MCF 10A (cell line): ENCODE results near the gene FAM3D. TPM values are rescaled to one million over a fixed set of nuclear protein-coding genes. Genes with fewer than 3 reads are reported as not detected.

Source experiments
- BruUV-seq: library from RNA; stranded (reverse); fragments of 400-500 nt; replicated peaks from 2 replicates; lab custom pipeline; 2021; lab: Mats Ljungman, UMichigan
- CTCF ChIA-PET: fragments of 300-600 bp; sonication (Branson Sonifier 250); formaldehyde crosslinking; extraction: SDS; loops from one replicate; lab custom pipeline; 2021; ENCODE audit warnings: antibody characterized with exemption, inconsistent platforms; lab: Yijun Ruan, JAX
- POLR2A ChIA-PET: fragments of 300-600, 350-650 bp; sonication (Branson Sonifier 250); formaldehyde crosslinking; extraction: SDS; loops from one replicate; lab custom pipeline; 2020; ENCODE audit warnings: antibody characterized with exemption, inconsistent platforms; lab: Yijun Ruan, JAX
- DNase-seq: peaks from one replicate; pipeline ENCODE4 v3.0.0-alpha.2; 2018; ENCODE audit not compliant: unreplicated experiment
- H3K27ac Mint-ChIP-seq: one replicate; pipeline ENCODE4 v1.8.0; 2022; ENCODE audit warnings: mild to moderate bottlenecking, low read depth, mixed read lengths; ENCODE audit not compliant: unreplicated experiment
- H3K27me3 Mint-ChIP-seq: one replicate; pipeline ENCODE4 v1.8.0; 2022; ENCODE audit warnings: mixed read lengths; ENCODE audit not compliant: insufficient read depth, unreplicated experiment
- H3K36me3 Mint-ChIP-seq: one replicate; pipeline ENCODE4 v1.8.0; 2022; ENCODE audit warnings: mild to moderate bottlenecking, moderate library complexity, mixed read lengths; ENCODE audit not compliant: insufficient read depth, unreplicated experiment
- H3K4me1 Mint-ChIP-seq: one replicate; pipeline ENCODE4 v1.8.0; 2022; ENCODE audit warnings: mixed read lengths; ENCODE audit not compliant: insufficient read depth, unreplicated experiment
- H3K4me3 Mint-ChIP-seq: one replicate; pipeline ENCODE4 v1.8.0; 2022; ENCODE audit warnings: mild to moderate bottlenecking, moderate library complexity, mixed read lengths; ENCODE audit not compliant: unreplicated experiment
- H3K9me3 Mint-ChIP-seq: one replicate; pipeline ENCODE4 v1.8.0; 2022; ENCODE audit warnings: mixed read lengths; ENCODE audit not compliant: unreplicated experiment
- CTCF ChIP-seq: fragments of 200-600 bp; IDR thresholded peaks from one replicate; pipeline ENCODE4 v1.8.0; 2022; ENCODE audit warnings: antibody characterized with exemption, mild to moderate bottlenecking; ENCODE audit not compliant: unreplicated experiment
- intact Hi-C: fragments of 100-400 bp; cut with micrococcal nuclease; formaldehyde crosslinking; loops from 2 replicates; pipeline ENCODE4 v1.14.1; 2022
- total RNA-seq: library from RNA; stranded (reverse); gene quantifications from 2 replicates; pipeline ENCODE4 v1.2.3, GENCODE V29; 2022

FAM3D gene
- total RNA-seq, 1 experiment from 2014 or later, result not detected

DNA sequence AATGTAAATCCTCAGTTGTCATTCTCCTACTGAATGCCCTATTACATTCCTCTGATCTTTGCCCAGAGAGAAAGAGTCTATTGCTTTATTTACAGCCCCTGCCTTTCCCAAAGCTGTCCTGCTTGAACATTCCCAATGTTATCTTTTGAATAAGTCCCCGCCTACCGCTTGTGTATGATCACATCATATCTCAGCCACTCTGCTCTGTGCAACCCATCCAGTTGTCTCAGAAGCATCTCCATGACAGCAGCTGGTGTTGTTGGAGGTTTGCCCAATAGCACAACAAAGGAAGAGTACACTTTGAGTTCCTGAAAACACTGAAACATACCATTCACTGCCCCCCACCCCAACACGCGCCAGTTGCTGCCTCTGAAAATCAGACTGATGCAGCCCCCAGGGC lies 22.0 kb upstream of the FAM3D start:
- intact Hi-C loops, result no loop called here
- no peak for TF ChIP-seq CTCF
- Mint-ChIP-seq H3K4me3 (no peak overlapping the region), H3K4me1 (no peaks in the 10 kb centered on the region), H3K36me3 (peaks cover 4% of the 10 kb centered on the region), H3K27ac (no peak overlapping the region), H3K27me3 (peaks cover 10% of the 10 kb centered on the region), H3K9me3 (peaks cover 24% of the 10 kb centered on the region)
- no peak for DNase-seq
- no TSS peak for BruUV-seq
- ChIA-PET CTCF (interaction anchor here (0.9 to 1.5 kb wide), 2 partner anchors 28 to 135 kb away, joined by 3 to 4 read pairs; no protein-coding TSS in a partner anchor), POLR2A (no interaction called here)

DNA sequence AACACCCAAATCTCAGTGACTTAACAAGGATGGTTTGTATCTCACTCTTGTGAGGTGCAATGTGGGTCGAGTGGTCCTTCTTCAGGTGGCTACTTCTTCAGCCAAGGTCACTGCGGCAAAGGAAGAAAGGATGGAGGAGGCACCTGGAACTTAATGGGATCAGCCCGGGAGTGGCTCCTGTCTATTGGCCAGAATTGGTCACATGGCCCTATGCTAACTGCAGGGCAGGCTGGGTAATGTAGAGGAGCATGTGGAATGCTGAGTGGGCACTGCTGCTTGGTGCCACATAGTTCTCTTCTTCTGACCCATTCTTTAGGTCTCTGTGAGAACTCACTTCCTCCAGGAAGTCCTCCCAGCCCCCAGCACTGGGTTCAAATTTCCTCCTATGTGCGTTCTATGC lies 20.3 kb upstream of the FAM3D start:
- Mint-ChIP-seq H3K9me3 (peaks cover 18% of the 10 kb centered on the region), H3K36me3 (peaks cover 4% of the 10 kb centered on the region), H3K27me3 (peaks cover 10% of the 10 kb centered on the region), H3K4me1 (no peaks in the 10 kb centered on the region), H3K27ac (no peak overlapping the region), H3K4me3 (no peak overlapping the region)
- no TSS peak for BruUV-seq
- CTCF ChIA-PET, result no interaction called here
- POLR2A ChIA-PET, result no interaction called here
- no peak for DNase-seq
- intact Hi-C loops, result no loop called here
- no peak for TF ChIP-seq CTCF

DNA sequence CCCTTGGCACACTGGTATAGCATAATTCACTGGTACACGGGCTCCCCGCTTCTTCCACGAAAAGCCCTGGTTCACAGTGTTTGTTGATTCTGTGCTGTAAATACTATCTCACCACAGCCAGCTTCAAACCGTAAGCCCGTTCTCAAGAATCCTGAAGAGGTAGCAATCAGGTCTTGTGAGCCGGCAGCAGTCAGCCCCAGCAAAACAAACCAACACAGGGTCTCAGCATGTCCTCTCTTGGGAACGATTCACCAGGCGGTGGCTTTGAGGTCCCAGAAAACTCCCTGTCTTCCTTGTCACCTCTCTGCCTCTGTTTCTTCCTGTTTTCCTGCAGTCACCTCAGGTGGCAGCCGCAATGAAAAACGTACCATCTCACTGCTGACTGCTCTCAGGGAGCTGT lies 19.1 kb upstream of the FAM3D start:
- no peaks in the 10 kb centered on the region for H3K4me1 Mint-ChIP-seq
- DNase-seq, result no peak
- ChIA-PET POLR2A (no interaction called here), CTCF (no interaction called here)
- intact Hi-C loops, result no loop called here
- no peak overlapping the region for H3K27ac Mint-ChIP-seq
- TF ChIP-seq CTCF, result no peak
- peaks cover 18% of the 10 kb centered on the region for H3K9me3 Mint-ChIP-seq
- BruUV-seq, result no TSS peak
- peaks cover 4% of the 10 kb centered on the region for H3K36me3 Mint-ChIP-seq
- H3K4me3 Mint-ChIP-seq, result no peak overlapping the region
- peaks cover 10% of the 10 kb centered on the region for H3K27me3 Mint-ChIP-seq

DNA sequence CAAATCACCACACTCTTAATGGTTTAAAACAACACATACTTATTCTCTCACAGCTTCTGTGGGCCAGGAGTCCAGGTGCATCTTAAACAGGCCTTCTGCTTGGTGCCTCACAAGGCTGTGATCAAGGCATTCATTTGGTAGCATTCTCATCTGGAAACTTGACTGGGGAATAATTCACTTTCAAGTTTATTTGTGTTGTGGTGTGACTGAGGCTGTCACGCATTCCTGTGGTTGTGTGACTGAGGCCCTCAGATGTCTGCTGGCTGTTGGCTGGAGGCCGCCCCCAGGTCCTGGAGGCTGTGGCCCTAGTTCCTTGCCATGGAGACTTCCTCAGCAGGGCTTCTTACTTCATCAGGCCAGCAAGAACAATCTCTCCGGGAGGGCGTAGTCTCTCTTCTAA lies 16.9 kb upstream of the FAM3D start:
- H3K27ac Mint-ChIP-seq, result no peak overlapping the region
- ChIA-PET POLR2A (no interaction called here), CTCF (interaction anchor here (0.6 kb wide), 1 partner anchor 122 kb away, joined by 4 read pairs; no protein-coding TSS in a partner anchor)
- peaks cover 20% of the 10 kb centered on the region for H3K27me3 Mint-ChIP-seq
- H3K4me1 Mint-ChIP-seq, result no peaks in the 10 kb centered on the region
- intact Hi-C loops, result no loop called here
- H3K9me3 Mint-ChIP-seq, result peaks cover 9% of the 10 kb centered on the region
- H3K4me3 Mint-ChIP-seq, result no peak overlapping the region
- DNase-seq, result no peak
- TF ChIP-seq CTCF, result no peak
- no TSS peak for BruUV-seq
- H3K36me3 Mint-ChIP-seq, result peaks cover 4% of the 10 kb centered on the region
